C4-2B (cell line): ENCODE measurements around the gene PCDHGA6.
"Not testable (repeated sequence)": the region's sequence is repeated elsewhere in the genome, so short reads cannot be mapped to it uniquely, and the experiment has no call there.

Source experiments
- H3K27ac ChIP-seq: fragments of 450-650 bp; 2 replicates; pipeline ENCODE4 v1.5.1; 2017
- CTCF ChIP-seq: fragments of 450-650 bp; conservative IDR thresholded peaks from 2 replicates; pipeline ENCODE4 v1.5.1; 2017; ENCODE audit warnings: mild to moderate bottlenecking
- ZFX ChIP-seq: fragments of 450-650 bp; IDR thresholded peaks from 2 replicates; pipeline ENCODE4 v1.6.1; 2017

The PCDHGA6 gene

GRCh38 chr5:141413540-141414069, 39.9 kb downstream of the PCDHGA6 start:
- TF ChIP-seq CTCF: no peak
- no peak for TF ChIP-seq ZFX
- H3K27ac ChIP-seq: no peak overlapping the region

- H3K27ac ChIP-seq: not testable (repeated sequence)
These were observed 41.0 kb downstream of the PCDHGA6 start for GRCh38 chr5:141414548-141415274.

GRCh38 chr5:141415275-141415618, 41.6 kb downstream of the PCDHGA6 start:
- not testable (repeated sequence) for H3K27ac ChIP-seq

GRCh38 chr5:141417494-141418172, 43.9 kb downstream of the PCDHGA6 start, which contains the start of gene PCDHGB7:
TSS of gene PCDHGB7 (plus strand) at chr5:141417677. CDS start at chr5:141417860, 183 bp downstream.
- TF ChIP-seq CTCF: peak; percentile 81

GRCh38 chr5:141419074-141419880, 45.6 kb downstream of the PCDHGA6 start:
- TF ChIP-seq ZFX: no peak
- no peak for TF ChIP-seq CTCF

More at GRCh38 chr5:141417494-141418172, 43.9 kb downstream of the PCDHGA6 start, which contains the start of gene PCDHGB7:
- H3K27ac ChIP-seq: not testable (repeated sequence)

GRCh38 chr5:141420855-141421488, 47.3 kb downstream of the PCDHGA6 start, which contains the start of gene PCDHGA11:
TSS of gene PCDHGA11 (plus strand) at chr5:141421051. CDS start at chr5:141421228, 177 bp downstream.
- TF ChIP-seq ZFX (no peak), CTCF (peak; percentile 86)
- no peak within 1 kb of the TSS for H3K27ac ChIP-seq

More at GRCh38 chr5:141419074-141419880, 45.6 kb downstream of the PCDHGA6 start:
- H3K27ac ChIP-seq: no peak overlapping the region

- no peak for TF ChIP-seq ZFX
- TF ChIP-seq CTCF: no peak
- no peak overlapping the region for H3K27ac ChIP-seq
These were observed 47.8 kb downstream of the PCDHGA6 start for GRCh38 chr5:141421489-141421855.
